GM13977 (cell line): ENCODE data around the gene ZNF592.

Experiments used
- DNase-seq: peaks from one replicate; pipeline ENCODE4 v3.0.0; 2012; ENCODE audit warnings: low spot score
- in situ Hi-C: fragments of 300-500 bp; cut with MboI; formaldehyde crosslinking; loops from one replicate; pipeline ENCODE4 v1.12.0; 2022; ENCODE audit warnings: low sequenced_read_pairs, low pct_unique_long_range_greater_than_20kb, mixed read lengths, inconsistent platforms; ENCODE audit not compliant: unreplicated experiment
- TF ChIP-seq, protein P1 (sequence below): IDR thresholded peaks from 2 replicates; pipeline ENCODE4 v1.5.1; 2012; ENCODE audit warnings: mild to moderate bottlenecking, control low read depth; ENCODE audit not compliant: insufficient read depth; ENCODE audit errors: extremely low read depth, missing control alignments

Gene ZNF592

GRCh38 chr15:84855136-84855535, 106.7 kb downstream of the ZNF592 start:
- TF ChIP-seq, protein P1, sequence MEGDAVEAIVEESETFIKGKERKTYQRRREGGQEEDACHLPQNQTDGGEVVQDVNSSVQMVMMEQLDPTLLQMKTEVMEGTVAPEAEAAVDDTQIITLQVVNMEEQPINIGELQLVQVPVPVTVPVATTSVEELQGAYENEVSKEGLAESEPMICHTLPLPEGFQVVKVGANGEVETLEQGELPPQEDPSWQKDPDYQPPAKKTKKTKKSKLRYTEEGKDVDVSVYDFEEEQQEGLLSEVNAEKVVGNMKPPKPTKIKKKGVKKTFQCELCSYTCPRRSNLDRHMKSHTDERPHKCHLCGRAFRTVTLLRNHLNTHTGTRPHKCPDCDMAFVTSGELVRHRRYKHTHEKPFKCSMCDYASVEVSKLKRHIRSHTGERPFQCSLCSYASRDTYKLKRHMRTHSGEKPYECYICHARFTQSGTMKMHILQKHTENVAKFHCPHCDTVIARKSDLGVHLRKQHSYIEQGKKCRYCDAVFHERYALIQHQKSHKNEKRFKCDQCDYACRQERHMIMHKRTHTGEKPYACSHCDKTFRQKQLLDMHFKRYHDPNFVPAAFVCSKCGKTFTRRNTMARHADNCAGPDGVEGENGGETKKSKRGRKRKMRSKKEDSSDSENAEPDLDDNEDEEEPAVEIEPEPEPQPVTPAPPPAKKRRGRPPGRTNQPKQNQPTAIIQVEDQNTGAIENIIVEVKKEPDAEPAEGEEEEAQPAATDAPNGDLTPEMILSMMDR: no peak
- in situ Hi-C loops: no loop called here
- DNase-seq: no peak

DNA sequence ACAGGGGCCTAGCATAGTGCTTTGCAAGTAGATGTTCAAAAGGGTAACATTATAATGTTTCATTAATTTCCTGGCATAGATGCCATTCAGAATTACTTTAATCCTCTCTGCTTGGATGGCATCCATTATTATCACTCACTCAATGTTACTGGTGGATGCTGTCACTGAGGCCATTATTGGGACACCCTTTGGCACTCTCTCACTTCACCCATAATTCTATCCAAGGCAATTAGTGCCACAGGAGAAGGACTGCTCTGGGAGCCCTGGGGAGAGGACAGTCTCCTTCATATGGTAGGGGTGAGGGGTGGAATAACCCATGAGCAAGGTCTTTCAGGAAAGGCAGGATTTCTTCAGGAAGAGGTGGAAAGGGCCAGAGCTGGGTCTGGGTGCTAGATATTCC, 107.4 kb downstream of the ZNF592 start:
- DNase-seq: no peak
- TF ChIP-seq, protein P1: no peak
- in situ Hi-C loops: no loop called here
